PC-9 (cell line): ENCODE results near the gene NYNRIN.

Source experiments
- EZH2 ChIP-seq: fragments of 200-600 bp; sonication (generic); IDR thresholded peaks from 2 replicates; pipeline ENCODE4 v1.8.0; 2017; ENCODE audit warnings: antibody characterized with exemption, low read depth
- TF ChIP-seq, protein P1 (sequence below): fragments of 200-600 bp; sonication (generic); conservative IDR thresholded peaks from 2 replicates; pipeline ENCODE4 v1.6.1; 2017; ENCODE audit warnings: mixed run types, antibody characterized with exemption, mild to moderate bottlenecking, moderate library complexity

DNA sequence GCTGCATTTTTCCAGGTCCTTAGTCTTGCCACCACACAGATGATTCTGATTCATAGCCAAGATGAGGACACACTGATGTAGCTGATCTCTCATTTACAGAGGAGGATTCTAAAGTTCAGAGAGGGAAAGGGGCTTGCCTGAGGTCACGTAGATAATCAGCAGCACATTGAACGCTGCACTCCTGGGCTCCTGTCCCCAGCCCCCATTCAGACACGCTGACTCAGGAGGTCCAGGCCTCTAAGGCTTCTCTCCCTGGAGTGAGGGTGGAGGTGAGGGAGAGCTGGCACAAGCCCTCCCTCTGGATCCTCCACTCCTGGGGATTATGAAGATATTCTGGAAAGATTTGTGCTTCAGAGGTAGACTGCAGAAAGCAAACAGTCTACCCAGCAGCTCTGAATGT lies 20.5 kb upstream of the NYNRIN start:
- TF ChIP-seq, protein P1, sequence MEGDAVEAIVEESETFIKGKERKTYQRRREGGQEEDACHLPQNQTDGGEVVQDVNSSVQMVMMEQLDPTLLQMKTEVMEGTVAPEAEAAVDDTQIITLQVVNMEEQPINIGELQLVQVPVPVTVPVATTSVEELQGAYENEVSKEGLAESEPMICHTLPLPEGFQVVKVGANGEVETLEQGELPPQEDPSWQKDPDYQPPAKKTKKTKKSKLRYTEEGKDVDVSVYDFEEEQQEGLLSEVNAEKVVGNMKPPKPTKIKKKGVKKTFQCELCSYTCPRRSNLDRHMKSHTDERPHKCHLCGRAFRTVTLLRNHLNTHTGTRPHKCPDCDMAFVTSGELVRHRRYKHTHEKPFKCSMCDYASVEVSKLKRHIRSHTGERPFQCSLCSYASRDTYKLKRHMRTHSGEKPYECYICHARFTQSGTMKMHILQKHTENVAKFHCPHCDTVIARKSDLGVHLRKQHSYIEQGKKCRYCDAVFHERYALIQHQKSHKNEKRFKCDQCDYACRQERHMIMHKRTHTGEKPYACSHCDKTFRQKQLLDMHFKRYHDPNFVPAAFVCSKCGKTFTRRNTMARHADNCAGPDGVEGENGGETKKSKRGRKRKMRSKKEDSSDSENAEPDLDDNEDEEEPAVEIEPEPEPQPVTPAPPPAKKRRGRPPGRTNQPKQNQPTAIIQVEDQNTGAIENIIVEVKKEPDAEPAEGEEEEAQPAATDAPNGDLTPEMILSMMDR = no peak
- no peak for TF ChIP-seq EZH2
